ENCODE data around the gene TBL1Y.
"Not testable (repeated sequence)": the region's sequence is repeated elsewhere in the genome, so short reads cannot be mapped to it uniquely, and the experiment has no call there.

Gene TBL1Y

GRCh38 chrY:6977783-6978182, 67.3 kb downstream of the TBL1Y start:
- DNase-seq: no peak

GRCh38 chrY:6983221-6983620, 72.7 kb downstream of the TBL1Y start:
- DNase-seq: no peak

- no peak for DNase-seq
Observed at GRCh38 chrY:6987811-6988210, 77.3 kb downstream of the TBL1Y start.

DNA sequence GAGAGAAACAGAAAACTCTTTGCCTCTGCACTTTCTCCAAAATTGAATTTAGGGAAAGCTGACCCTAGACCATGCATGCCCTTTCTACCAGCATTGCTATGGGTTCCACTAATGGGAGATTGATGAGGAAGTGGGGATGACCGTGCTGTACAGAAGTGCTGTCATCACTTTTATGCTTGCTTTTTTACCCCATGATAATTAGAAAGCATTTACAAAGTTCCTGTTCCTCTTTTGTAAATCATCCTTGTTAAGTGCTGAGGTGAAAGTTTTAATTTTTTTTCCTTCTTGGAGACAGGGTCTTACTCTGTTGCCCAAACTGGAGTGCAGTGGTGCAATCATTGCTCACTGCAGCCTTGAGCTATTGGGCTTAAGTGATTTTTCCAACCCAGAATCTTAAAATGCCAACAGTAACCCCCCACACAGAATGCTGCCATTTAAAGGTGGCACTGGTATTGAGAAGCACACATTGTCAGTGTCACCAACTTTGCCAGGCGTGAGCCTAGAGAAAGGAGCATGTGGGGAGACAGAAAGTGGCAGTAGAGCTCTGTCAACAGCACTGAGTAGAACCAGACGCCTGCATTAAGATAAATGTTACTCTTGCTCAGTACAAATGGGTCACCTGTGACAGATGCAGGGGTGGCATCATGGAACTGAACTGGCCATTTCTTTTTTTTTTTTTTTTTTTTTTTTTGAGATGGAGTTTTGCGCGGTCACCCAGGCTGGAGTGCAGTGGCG, 79.6 kb downstream of the TBL1Y start:
- no peak for DNase-seq

DNA sequence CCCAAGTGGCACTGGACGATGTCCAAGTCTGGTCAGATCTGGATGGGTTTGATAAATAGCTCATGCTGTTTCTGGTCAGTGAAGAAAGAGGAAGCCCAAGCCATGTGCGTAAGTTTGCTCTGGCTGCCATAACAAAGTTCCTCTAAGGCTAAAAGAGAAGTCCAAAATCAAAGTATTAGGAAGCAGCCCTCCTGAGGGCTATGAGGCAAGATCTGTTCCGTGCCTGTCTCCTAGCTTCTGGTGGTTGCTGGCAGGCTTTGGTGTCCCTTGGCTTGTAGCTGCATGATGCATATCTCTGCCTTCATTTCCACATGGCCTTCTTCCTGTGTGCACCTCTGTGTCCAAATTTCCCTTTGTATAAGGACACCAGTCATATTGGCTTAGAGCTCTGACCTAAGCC, 81.5 kb downstream of the TBL1Y start:
- no peak for DNase-seq

GRCh38 chrY:6995987-6996386, 85.5 kb downstream of the TBL1Y start:
- no peak for DNase-seq

DNA sequence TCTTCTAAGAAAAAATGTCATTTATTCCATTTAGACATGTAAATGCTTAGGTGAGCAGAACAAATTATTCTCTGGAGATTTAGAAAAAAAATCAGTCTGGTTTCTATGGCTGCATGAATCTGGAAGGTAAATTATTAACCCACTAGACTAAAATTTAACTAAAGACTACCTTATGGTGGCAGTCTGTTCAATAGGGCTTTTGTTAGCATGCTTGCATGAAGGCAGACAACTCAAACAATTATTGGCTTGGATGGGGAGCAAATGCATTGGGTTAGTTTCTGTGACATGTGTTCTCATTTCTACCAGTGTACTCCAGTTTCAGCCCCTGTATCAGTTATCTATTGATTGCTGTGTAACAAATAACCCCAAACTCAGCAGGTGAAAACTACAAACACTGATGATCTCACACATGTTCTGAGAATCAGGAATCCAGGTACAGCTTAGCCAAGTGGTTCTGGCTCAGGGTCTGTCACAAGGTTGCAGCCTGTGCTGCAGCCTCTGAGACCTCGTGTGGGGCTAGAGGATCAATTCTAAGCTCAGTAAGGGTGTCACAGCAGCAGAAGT, 87.1 kb downstream of the TBL1Y start:
- no peak for DNase-seq

DNA sequence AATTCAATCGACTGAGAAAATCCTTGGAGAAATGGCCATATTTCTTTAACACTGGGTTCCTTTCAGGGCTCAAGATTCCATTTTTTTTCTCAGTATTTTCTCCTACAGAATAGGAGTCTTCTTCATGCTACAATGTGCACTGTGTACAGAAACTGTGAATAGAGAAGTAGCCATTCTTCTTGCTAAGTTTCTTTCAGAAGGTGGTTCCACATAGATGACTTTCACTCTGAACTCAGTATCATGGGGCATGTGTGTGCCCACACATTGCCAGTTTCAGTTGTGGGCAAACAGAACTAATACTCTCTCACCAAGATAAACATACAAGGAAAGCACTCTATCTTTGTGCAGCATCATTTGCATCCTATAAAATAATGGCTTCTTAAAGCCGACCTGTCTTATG, 89.4 kb downstream of the TBL1Y start:
- no peak for DNase-seq

DNA sequence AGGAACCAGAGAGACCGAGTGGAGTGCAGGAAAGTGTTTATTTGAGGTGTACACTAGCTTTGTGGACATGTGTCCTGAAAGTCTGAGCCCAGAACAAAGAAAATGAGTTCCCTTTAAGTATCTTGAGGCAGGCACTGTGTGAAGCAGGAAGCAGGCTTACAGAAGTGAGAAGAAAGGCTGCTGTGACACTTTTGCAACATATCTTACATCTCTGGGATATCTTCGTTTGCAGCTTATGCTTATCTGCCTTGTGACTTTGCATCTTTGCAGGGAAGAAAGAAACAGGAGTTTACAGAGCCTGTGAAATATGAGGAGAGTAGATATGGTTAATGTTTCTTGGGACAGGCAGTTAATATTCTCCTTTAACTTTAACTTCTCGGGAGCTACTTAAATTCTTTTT, 92.1 kb downstream of the TBL1Y start:
- no peak for DNase-seq

DNA sequence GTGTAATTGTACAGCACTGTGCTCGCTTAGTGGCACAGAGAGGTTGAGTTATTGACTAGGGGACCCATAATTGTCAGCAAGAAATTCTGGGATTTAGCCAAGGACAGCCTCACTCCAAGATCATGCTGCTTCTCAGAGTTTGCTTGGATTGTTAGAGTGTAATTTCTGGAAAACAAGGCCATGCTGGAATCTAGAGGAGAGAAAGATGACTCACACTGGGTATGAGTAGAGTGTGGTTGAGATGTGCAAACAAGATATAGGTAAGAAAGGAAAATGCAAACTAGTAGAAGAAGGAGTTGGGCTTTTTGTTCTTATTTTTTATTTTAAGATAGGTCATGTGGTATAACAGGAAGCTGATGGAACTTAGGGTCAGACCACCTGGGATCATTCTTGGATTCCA, 97.4 kb downstream of the TBL1Y start:
- DNase-seq: no peak

- DNase-seq: no peak
Observed at GRCh38 chrY:7008578-7009355, 98.3 kb downstream of the TBL1Y start.

- DNase-seq: no peak
Observed at GRCh38 chrY:7013051-7013450, 102.6 kb downstream of the TBL1Y start.

GRCh38 chrY:7016521-7016920, 106.0 kb downstream of the TBL1Y start:
- no peak for DNase-seq

GRCh38 chrY:7017244-7018080, 107.0 kb downstream of the TBL1Y start:
- DNase-seq: no peak

GRCh38 chrY:7039037-7039436, 128.5 kb downstream of the TBL1Y start:
- no peak for DNase-seq

DNA sequence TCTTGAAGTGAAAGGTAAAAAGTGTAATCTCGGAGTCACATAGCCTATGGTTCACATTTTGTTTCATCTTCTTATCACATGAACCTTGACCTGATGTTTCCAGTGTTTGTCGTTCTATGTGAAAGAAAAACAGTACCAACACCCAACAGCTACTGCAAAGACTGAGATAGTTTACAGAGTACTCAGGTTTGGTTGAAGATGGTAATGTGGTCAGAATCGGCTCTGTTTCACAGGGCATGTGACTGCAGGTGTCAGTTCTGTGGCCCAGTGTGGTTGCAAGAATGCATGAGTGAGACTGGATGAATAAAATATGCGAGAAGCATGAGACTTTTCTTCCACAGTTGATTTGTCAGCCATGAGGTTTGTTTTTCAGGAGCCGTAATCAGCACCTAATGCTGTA, 130.2 kb downstream of the TBL1Y start:
- no peak for DNase-seq

- DNase-seq: no peak
Observed at GRCh38 chrY:7041983-7042382, 131.5 kb downstream of the TBL1Y start.

- not testable (repeated sequence) for DNase-seq
Observed at GRCh38 chrY:7052461-7052860, 142.0 kb downstream of the TBL1Y start.

DNA sequence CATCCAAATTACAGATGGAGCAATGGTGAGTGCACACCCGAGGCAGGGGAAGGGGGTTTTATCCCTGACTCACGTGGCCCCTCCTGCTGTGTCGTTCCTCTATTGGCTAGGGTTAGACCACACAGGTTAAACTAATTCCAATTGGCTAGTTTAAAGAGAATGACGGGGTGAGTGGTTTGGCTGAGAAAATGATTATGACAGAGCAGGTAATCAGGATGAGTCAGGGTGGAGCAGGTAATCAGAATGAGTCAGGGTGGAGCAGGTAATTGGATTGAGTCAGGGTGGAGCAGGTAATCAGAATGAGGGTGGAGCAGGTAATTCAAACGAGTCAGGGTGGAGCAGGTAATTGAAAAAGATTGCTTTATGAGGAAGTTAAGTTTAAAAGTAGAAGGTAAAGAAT, 146.4 kb downstream of the TBL1Y start:
- no peak for DNase-seq

DNA sequence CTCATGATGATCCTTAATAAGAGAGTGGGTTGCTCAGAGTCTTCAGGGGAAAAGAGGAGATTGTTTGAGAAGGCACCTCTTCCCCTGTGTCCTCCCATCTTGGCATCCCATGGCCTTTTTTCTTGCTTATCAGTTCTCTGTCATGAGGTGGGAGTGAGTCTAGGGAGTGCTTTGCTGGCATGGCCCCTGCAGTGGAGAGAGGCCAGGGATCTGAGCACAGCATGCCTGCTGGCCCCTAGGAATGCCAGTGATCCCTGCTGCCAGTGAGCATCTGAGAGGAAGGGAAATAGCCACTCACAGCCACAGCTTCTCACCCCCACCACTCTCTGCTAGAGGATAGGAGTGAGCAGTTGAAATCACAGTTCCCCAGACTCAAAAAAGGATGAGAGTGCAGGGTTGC, 168.2 kb downstream of the TBL1Y start:
- DNase-seq: no peak

- DNase-seq: not testable (repeated sequence)
Observed at GRCh38 chrY:7080548-7080947, 170.1 kb downstream of the TBL1Y start.

DNA sequence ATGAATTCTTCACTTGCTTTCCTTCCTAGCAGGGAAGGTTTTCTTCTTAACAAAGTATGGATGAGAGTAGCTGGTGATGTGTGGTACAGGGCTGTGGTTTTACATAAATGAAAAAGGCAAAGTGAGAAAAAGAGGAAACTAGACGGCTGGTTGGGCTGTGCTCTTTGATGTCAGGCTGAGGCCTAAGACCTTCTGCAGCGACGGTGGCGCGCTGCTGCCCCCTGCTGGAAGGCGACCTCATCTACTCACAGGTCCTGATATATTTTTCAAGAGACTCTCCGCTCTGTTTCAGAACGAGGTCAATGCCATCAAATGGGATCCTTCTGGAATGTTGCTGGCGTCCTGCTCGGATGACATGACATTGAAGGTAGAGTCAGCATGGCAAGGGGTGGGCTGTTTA, 175.1 kb downstream of the TBL1Y start:
- no peak for DNase-seq

- no peak for DNase-seq
Observed at GRCh38 chrY:7092836-7093235, 182.3 kb downstream of the TBL1Y start.

All from retina (tissue), 1 donor.